ENCODE data around the gene UBXN1.

The UBXN1 gene

DNA sequence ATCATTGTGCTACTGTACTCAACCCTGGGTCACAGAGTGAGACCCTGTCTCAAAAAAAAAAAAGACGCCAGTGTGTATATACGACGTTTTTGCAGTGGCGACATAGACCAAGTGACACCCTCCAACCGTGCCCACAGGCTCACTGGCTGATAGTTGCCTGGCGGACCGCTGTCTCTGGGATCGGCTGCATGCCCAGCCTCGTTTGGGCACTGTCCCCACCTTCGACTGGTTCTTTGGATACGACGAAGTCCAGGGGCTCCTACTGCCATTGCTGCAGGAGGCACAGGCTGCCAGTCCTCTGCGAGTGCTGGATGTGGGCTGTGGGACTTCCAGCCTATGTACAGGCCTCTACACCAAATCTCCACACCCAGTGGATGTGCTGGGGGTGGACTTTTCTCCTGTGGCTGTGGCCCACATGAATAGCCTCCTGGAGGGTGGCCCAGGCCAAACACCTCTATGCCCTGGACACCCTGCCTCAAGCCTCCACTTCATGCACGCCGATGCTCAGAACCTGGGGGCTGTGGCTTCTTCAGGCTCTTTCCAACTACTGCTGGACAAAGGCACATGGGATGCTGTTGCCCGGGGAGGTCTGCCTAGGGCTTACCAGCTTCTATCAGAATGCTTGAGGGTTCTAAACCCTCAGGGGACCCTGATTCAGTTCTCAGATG is 12.5 kb downstream of the UBXN1 start:
- peak overlapping the region; percentile 96 for H3K4me3 ChIP-seq (ENCODE audit: control insufficient read depth, low read depth, low read length)
- DNase-seq (ENCODE audit: low read depth), result no peak
- TF ChIP-seq, protein P1, sequence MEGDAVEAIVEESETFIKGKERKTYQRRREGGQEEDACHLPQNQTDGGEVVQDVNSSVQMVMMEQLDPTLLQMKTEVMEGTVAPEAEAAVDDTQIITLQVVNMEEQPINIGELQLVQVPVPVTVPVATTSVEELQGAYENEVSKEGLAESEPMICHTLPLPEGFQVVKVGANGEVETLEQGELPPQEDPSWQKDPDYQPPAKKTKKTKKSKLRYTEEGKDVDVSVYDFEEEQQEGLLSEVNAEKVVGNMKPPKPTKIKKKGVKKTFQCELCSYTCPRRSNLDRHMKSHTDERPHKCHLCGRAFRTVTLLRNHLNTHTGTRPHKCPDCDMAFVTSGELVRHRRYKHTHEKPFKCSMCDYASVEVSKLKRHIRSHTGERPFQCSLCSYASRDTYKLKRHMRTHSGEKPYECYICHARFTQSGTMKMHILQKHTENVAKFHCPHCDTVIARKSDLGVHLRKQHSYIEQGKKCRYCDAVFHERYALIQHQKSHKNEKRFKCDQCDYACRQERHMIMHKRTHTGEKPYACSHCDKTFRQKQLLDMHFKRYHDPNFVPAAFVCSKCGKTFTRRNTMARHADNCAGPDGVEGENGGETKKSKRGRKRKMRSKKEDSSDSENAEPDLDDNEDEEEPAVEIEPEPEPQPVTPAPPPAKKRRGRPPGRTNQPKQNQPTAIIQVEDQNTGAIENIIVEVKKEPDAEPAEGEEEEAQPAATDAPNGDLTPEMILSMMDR (IDR thresholded peaks at IDR 0.05; ENCODE audit: control insufficient read depth, insufficient read depth, low read depth, low read length, missing control alignments), result no peak

DNA sequence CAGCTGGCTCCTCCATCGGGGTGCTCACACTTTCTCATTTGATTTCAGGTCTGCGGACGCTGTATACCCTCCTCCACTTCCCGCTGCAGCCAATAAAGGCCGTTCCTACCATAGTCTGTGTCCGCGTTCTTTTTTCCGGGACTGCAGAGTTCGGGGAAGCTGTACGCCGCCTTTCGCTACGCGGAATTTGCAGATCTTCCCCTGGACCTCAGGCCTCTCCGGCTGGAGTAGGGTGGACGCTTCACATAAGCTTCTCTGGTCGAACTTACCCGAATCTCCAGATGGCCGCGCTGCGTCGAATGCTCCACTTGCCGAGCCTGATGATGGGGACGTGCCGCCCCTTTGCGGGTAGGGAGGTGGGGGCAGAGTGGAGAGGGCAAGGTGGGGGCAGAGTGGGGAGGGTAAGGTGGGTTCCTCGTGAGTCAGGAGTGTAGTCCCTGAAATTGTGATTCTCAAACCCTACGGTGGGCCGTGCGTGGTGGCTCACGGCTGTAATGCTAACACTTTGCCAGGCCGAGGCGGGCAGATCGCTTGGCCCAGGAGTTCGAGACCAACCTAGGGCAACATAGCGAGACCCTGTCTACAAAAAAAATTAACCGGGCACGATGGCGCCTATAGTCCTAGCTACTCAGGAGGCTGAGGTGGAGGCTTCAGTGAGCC is 13.1 kb downstream of the UBXN1 start:
- DNase-seq (ENCODE audit: low read depth), result no peak
- H3K4me3 ChIP-seq (ENCODE audit: control insufficient read depth, low read depth, low read length), result peak overlapping the region; percentile 96
- TF ChIP-seq, protein P1 (IDR thresholded peaks at IDR 0.05; ENCODE audit: control insufficient read depth, insufficient read depth, low read depth, low read length, missing control alignments), result no peak

DNA sequence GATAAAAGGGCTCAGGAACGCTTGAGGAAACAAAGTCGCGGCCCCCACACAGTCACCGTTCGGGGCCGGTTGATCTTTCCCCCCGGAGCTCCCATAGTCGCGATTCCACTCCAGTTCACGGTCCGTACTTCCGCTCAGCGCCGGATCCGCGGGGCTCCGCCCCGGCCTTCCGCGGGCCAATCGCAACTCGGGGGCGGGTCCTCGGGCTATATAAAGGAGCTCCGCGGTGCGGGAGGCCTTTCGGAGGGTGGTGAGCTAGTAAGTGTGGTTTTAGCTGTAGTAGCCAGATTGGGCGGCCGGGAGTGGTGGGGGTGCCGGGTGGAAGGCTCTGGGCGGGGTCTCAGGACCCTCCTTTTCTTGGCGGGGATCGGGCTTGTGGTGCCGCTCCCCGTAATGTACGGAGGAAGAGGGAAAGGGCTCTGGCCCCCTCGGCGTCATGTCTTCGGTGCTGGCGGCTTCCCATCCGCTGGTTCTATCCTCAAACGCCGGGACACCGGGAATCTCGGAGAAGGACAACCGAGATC is 13.7 kb downstream of the UBXN1 start, which contains the start of the genes C11orf98 and CSKMT:
C11orf98 (minus strand) TSS at position 136 of the 524 bp plus-strand sequence; CDS start at position 95, 41 bp downstream.
CSKMT (plus strand) TSS at position 238 of the 524 bp plus-strand sequence. CDS start 568 bp downstream, outside the sequence.
- TF ChIP-seq, protein P1 (IDR thresholded peaks at IDR 0.05; ENCODE audit: control insufficient read depth, insufficient read depth, low read depth, low read length, missing control alignments), result no peak
- H3K4me3 ChIP-seq (ENCODE audit: control insufficient read depth, low read depth, low read length), result peak within 1 kb of the TSS; percentile 96
- DNase-seq (ENCODE audit: low read depth), result peak; percentile 71

DNA sequence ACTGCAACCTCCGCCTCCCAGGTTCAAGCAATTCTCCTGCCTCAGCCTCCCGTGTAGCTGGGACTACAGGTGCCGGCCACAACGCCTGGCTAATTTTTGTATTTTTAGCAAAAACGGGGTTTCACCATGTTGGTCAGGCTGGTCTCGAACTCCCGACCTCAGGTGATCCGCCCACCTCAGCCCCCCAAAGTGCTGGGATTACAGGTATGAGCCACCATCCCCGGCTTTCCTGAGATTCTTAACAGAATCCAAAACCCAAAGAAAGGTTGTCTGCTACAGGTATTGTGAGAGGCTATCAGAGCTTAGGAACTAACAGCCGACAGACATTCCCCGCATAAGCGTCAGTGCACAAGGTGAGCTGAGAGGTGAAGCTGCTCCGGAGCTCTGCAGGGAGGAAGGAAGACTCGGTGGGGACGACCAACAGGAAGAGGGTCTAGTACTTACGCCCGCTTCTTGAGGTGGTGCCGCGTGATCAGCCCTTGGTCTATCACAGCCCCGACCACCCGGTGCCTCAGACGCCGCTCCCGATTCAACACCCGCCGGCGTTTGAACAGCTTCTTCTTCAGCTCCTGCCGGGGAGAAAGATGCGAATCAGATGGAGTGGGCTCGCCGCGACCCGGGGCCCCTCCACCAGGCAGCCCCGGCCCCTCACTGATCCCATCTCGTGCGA is 14.3 kb downstream of the UBXN1 start:
- TF ChIP-seq, protein P1 (IDR thresholded peaks at IDR 0.05; ENCODE audit: control insufficient read depth, insufficient read depth, low read depth, low read length, missing control alignments), result no peak
- H3K4me3 ChIP-seq (ENCODE audit: control insufficient read depth, low read depth, low read length), result peak overlapping the region; percentile 96
- no peak for DNase-seq (ENCODE audit: low read depth)

DNA sequence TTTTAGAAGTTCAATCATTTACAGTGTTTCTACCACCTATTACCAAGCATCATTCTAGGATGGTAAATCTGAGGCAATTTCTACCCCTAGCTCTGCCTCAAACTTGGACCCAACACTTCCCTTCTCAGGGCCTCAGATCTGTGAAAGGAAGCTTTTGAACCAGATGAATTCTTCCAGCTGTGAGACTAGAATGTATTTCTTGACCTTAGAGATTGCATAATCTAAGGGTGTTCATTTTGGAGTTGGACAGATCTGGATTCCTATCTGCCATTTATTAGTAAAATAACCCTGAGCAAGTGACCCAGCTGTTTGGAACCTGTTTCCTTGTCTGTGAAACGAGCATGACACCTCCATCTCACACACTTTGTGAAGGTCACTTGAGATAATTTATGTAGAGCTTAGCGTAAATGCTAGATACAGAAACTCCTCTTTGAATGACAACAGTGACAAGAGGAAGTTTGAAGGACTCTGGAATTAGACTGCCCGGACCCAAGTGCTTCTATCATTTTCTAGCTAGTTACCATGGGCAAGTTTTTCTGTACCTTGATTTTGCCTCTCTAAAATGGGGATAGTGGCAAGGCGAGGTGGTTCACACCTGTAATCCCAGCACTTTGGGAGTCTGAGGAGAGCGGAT is 22.0 kb downstream of the UBXN1 start:
- DNase-seq (ENCODE audit: low read depth), result no peak

More for the DNA sequence above, 22.0 kb downstream of the UBXN1 start:
- TF ChIP-seq, protein P1 (IDR thresholded peaks at IDR 0.05; ENCODE audit: control insufficient read depth, insufficient read depth, low read depth, low read length, missing control alignments), result no peak
- no peak overlapping the region for H3K4me3 ChIP-seq (ENCODE audit: control insufficient read depth, low read depth, low read length)
